Measurements from ENCODE around the gene IKZF5.

- no peak for TF ChIP-seq JUNB (IDR thresholded peaks at IDR 0.05; ENCODE audit: unreplicated experiment)
- no peak for TF ChIP-seq ETS1 (IDR thresholded peaks at IDR 0.05)
Measured at GRCh38 chr10:122957474-122957873, 51.1 kb downstream of the IKZF5 start.

All from GM23338 (cell line).